ENCODE measurements around the gene SEMG1.

SEMG1 gene

GRCh38 chr20:45189067-45189609, 17.7 kb upstream of the SEMG1 start:
- H3K9ac ChIP-seq (ENCODE audit: low read length) = no peak overlapping the region
- no peaks in the 10 kb centered on the region for H3K27me3 ChIP-seq (ENCODE audit: control insufficient read depth, insufficient read depth, low read length)

DNA sequence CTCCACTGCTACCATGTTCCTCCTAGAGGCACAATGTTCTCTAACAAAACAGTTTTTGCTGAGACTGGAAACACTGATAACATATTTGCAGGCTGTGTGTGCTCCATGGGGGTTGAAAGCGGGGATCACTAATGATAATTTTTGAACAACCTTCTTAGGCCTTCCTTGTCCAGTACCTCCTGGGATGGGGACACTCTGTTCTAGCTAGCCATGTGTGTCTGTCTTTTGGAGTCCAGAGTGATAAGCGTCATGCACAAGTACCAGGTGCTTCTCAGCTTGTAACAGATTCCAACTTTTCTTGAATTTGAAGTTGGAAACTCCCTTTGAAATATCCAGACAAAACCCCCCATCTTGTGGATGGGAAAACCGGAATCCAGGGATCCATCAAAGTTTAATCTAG, 17.0 kb upstream of the SEMG1 start:
- no peaks in the 10 kb centered on the region for H3K27me3 ChIP-seq (ENCODE audit: control insufficient read depth, insufficient read depth, low read length)
- no peak overlapping the region for H3K4me3 ChIP-seq (ENCODE audit: low read length)
- H3K9me3 ChIP-seq (ENCODE audit: control insufficient read depth, low read length) = no peaks in the 10 kb centered on the region
- H3K4me1 ChIP-seq (ENCODE audit: control insufficient read depth, insufficient read depth, low read length) = peaks cover 9% of the 10 kb centered on the region
- no peaks in the 10 kb centered on the region for H3K36me3 ChIP-seq (ENCODE audit: control insufficient read depth, insufficient read depth, low read length)
- no peak overlapping the region for H3K9ac ChIP-seq (ENCODE audit: low read length)

More at GRCh38 chr20:45189067-45189609, 17.7 kb upstream of the SEMG1 start:
- H3K4me3 ChIP-seq (ENCODE audit: low read length) = no peak overlapping the region
- peaks cover 9% of the 10 kb centered on the region for H3K4me1 ChIP-seq (ENCODE audit: control insufficient read depth, insufficient read depth, low read length)
- H3K9me3 ChIP-seq (ENCODE audit: control insufficient read depth, low read length) = no peaks in the 10 kb centered on the region
- no peaks in the 10 kb centered on the region for H3K36me3 ChIP-seq (ENCODE audit: control insufficient read depth, insufficient read depth, low read length)

- Histone ChIP-seq H3K4me3 (ENCODE audit: low read length) (no peak overlapping the region), H3K9me3 (ENCODE audit: control insufficient read depth, low read length) (no peaks in the 10 kb centered on the region)
These were observed 14.9 kb upstream of the SEMG1 start for GRCh38 chr20:45191926-45192325.

DNA sequence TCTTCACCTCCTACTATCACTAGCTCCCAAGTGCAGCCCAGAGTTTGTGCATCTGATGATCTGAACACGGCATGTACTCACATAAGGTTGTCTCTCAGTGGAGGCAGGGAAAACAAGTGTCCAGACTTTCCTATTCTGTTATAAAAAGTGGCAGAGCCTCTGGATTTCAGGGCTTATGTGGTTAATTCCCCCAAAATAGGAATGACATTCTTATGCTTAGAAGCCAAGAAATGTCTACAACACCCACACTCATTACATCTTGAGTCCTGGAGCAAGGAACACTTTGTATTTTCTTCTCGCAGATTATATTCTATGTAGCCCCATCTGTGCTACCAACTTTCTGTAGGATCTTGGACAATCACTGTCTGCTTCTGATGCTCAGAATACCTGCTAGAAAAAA, 13.5 kb upstream of the SEMG1 start:
- H3K4me1 ChIP-seq (ENCODE audit: control insufficient read depth, insufficient read depth, low read length) = no peaks in the 10 kb centered on the region
- H3K36me3 ChIP-seq (ENCODE audit: control insufficient read depth, insufficient read depth, low read length) = no peaks in the 10 kb centered on the region
- no peaks in the 10 kb centered on the region for H3K9me3 ChIP-seq (ENCODE audit: control insufficient read depth, low read length)
- no peak overlapping the region for H3K4me3 ChIP-seq (ENCODE audit: low read length)
- no peaks in the 10 kb centered on the region for H3K27me3 ChIP-seq (ENCODE audit: control insufficient read depth, insufficient read depth, low read length)
- H3K9ac ChIP-seq (ENCODE audit: low read length) = no peak overlapping the region

More at GRCh38 chr20:45191926-45192325, 14.9 kb upstream of the SEMG1 start:
- Histone ChIP-seq H3K36me3 (ENCODE audit: control insufficient read depth, insufficient read depth, low read length) (no peaks in the 10 kb centered on the region), H3K27me3 (ENCODE audit: control insufficient read depth, insufficient read depth, low read length) (no peaks in the 10 kb centered on the region), H3K4me1 (ENCODE audit: control insufficient read depth, insufficient read depth, low read length) (peaks cover 5% of the 10 kb centered on the region), H3K9ac (ENCODE audit: low read length) (no peak overlapping the region)

DNA sequence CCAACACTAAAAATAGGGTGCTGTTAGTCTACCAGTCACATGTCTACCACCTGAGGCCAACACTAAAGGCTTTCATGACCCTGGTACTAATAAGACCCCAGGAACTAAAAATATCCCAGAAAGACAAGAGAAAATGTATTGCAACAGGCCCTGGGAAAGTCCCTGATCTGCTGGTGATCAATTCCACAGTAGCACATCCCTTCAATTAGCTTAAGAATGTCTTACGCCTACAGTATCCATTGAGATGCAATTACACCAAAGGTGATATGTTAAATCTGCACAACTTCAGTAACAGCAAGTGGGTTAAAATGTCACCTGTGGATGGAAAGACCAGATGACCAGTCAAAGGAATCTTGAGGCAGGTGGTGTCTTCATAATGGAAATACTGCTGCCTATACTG, 3.1 kb downstream of the SEMG1 start:
- no peaks in the 10 kb centered on the region for H3K27me3 ChIP-seq (ENCODE audit: control insufficient read depth, insufficient read depth, low read length)
- H3K9me3 ChIP-seq (ENCODE audit: control insufficient read depth, low read length) = no peaks in the 10 kb centered on the region
- no peak overlapping the region for H3K9ac ChIP-seq (ENCODE audit: low read length)

GRCh38 chr20:45211569-45212474, 5.0 kb downstream of the SEMG1 start:
- Histone ChIP-seq H3K9me3 (ENCODE audit: control insufficient read depth, low read length) (no peaks in the 10 kb centered on the region), H3K36me3 (ENCODE audit: control insufficient read depth, insufficient read depth, low read length) (no peaks in the 10 kb centered on the region), H3K27me3 (ENCODE audit: control insufficient read depth, insufficient read depth, low read length) (no peaks in the 10 kb centered on the region), H3K4me1 (ENCODE audit: control insufficient read depth, insufficient read depth, low read length) (no peaks in the 10 kb centered on the region), H3K4me3 (ENCODE audit: low read length) (no peak overlapping the region), H3K9ac (ENCODE audit: low read length) (no peak overlapping the region)

More for the DNA sequence above, 3.1 kb downstream of the SEMG1 start:
- no peaks in the 10 kb centered on the region for H3K36me3 ChIP-seq (ENCODE audit: control insufficient read depth, insufficient read depth, low read length)
- no peaks in the 10 kb centered on the region for H3K4me1 ChIP-seq (ENCODE audit: control insufficient read depth, insufficient read depth, low read length)
- no peak overlapping the region for H3K4me3 ChIP-seq (ENCODE audit: low read length)

DNA sequence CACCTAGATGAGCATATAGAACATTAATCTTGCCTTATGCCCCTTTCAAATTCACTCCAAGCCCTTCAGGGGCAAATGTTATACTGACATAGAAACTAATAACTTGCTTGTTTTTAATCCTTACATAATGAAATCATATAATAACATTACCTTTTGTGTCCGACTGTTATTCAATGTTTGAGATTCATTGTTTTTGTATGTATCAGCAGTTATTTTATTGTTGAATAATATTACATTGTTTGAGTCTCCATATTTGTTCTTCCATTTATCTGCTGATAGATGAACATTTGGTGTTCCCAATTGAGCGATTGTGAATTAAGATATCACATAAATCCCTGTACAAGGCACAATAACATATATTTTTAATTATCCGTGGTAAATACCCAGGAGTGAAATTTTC, 6.0 kb downstream of the SEMG1 start:
- H3K9ac ChIP-seq (ENCODE audit: low read length) = no peak overlapping the region

DNA sequence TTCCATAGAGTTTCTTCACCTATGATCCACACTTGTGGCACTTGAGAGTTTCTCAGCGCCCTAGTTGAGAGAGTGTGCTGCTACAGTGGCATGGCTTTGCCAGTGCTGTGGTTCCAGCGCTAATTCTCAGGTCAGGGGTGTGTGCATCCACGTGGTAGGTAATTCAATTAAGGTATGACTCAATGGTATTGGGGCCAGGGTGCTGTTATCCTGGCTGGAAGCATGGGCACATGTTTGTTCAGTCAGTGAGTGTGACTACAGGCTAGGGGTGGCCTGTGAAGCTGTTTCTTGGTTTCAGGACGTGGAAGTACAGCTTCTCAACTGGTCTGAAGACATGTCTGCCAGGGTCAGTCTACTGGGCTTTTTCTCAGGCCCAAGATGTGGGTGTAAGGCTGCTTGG, 11.3 kb downstream of the SEMG1 start:
- no peaks in the 10 kb centered on the region for H3K9me3 ChIP-seq (ENCODE audit: control insufficient read depth, low read length)
- H3K9ac ChIP-seq (ENCODE audit: low read length) = no peak overlapping the region
- H3K4me1 ChIP-seq (ENCODE audit: control insufficient read depth, insufficient read depth, low read length) = no peaks in the 10 kb centered on the region
- no peak overlapping the region for H3K4me3 ChIP-seq (ENCODE audit: low read length)
- H3K27me3 ChIP-seq (ENCODE audit: control insufficient read depth, insufficient read depth, low read length) = no peaks in the 10 kb centered on the region
- H3K36me3 ChIP-seq (ENCODE audit: control insufficient read depth, insufficient read depth, low read length) = no peaks in the 10 kb centered on the region

More for the DNA sequence above, 6.0 kb downstream of the SEMG1 start:
- Histone ChIP-seq H3K9me3 (ENCODE audit: control insufficient read depth, low read length) (no peaks in the 10 kb centered on the region), H3K4me1 (ENCODE audit: control insufficient read depth, insufficient read depth, low read length) (no peaks in the 10 kb centered on the region), H3K4me3 (ENCODE audit: low read length) (no peak overlapping the region), H3K36me3 (ENCODE audit: control insufficient read depth, insufficient read depth, low read length) (no peaks in the 10 kb centered on the region), H3K27me3 (ENCODE audit: control insufficient read depth, insufficient read depth, low read length) (no peaks in the 10 kb centered on the region)

- Histone ChIP-seq H3K27me3 (ENCODE audit: control insufficient read depth, insufficient read depth, low read length) (no peaks in the 10 kb centered on the region), H3K9ac (ENCODE audit: low read length) (no peak overlapping the region), H3K4me1 (ENCODE audit: control insufficient read depth, insufficient read depth, low read length) (no peaks in the 10 kb centered on the region), H3K9me3 (ENCODE audit: control insufficient read depth, low read length) (no peaks in the 10 kb centered on the region), H3K36me3 (ENCODE audit: control insufficient read depth, insufficient read depth, low read length) (no peaks in the 10 kb centered on the region), H3K4me3 (ENCODE audit: low read length) (no peak overlapping the region)
These were observed 11.8 kb downstream of the SEMG1 start for GRCh38 chr20:45218636-45219035.

GRCh38 chr20:45221076-45221475, 14.2 kb downstream of the SEMG1 start, which contains the start of gene SEMG2:
SEMG2 (plus strand) TSS chr20:45221373; CDS start chr20:45221390, 17 bp downstream.
- Histone ChIP-seq H3K4me3 (ENCODE audit: low read length) (no peak within 1 kb of the TSS), H3K9ac (ENCODE audit: low read length) (no peak within 1 kb of the TSS), H3K4me1 (ENCODE audit: control insufficient read depth, insufficient read depth, low read length) (no peaks in the 10 kb centered on the region), H3K27me3 (ENCODE audit: control insufficient read depth, insufficient read depth, low read length) (no peaks in the 10 kb centered on the region), H3K36me3 (ENCODE audit: control insufficient read depth, insufficient read depth, low read length) (no peaks in the 10 kb centered on the region), H3K9me3 (ENCODE audit: control insufficient read depth, low read length) (no peaks in the 10 kb centered on the region)

GRCh38 chr20:45223136-45223535, 16.3 kb downstream of the SEMG1 start:
- Histone ChIP-seq H3K9me3 (ENCODE audit: control insufficient read depth, low read length) (no peaks in the 10 kb centered on the region), H3K4me1 (ENCODE audit: control insufficient read depth, insufficient read depth, low read length) (no peaks in the 10 kb centered on the region), H3K36me3 (ENCODE audit: control insufficient read depth, insufficient read depth, low read length) (no peaks in the 10 kb centered on the region), H3K4me3 (ENCODE audit: low read length) (no peak overlapping the region), H3K9ac (ENCODE audit: low read length) (no peak overlapping the region), H3K27me3 (ENCODE audit: control insufficient read depth, insufficient read depth, low read length) (no peaks in the 10 kb centered on the region)

- Histone ChIP-seq H3K4me3 (ENCODE audit: low read length) (no peak overlapping the region), H3K9me3 (ENCODE audit: control insufficient read depth, low read length) (no peaks in the 10 kb centered on the region), H3K27me3 (ENCODE audit: control insufficient read depth, insufficient read depth, low read length) (no peaks in the 10 kb centered on the region), H3K36me3 (ENCODE audit: control insufficient read depth, insufficient read depth, low read length) (no peaks in the 10 kb centered on the region), H3K9ac (ENCODE audit: low read length) (no peak overlapping the region), H3K4me1 (ENCODE audit: control insufficient read depth, insufficient read depth, low read length) (no peaks in the 10 kb centered on the region)
These were observed 19.5 kb downstream of the SEMG1 start for GRCh38 chr20:45226287-45226686.

All from mucosa of stomach (tissue), 1 donor.